HCT116 (cell line): ENCODE measurements around the gene DERA. TPM values are rescaled to one million over a fixed set of nuclear protein-coding genes. Genes with fewer than 3 reads are reported as not detected.

Source experiments
- ATAC-seq: fragments of 200-7000 bp; cut with Tn5 transposase; 2 replicates; pipeline ENCODE4 v1.9.1; 2020; ENCODE audit warnings: mild to moderate bottlenecking, moderate library complexity
- BruUV-seq: library from RNA; stranded (reverse); fragments of 400-500 nt; replicated peaks from 2 replicates; lab custom pipeline; 2021; lab: Mats Ljungman, UMichigan
- CTCF ChIA-PET: fragments of 300-600 bp; sonication (Branson Sonifier 250); formaldehyde crosslinking; loops from one replicate; lab custom pipeline; 2021; ENCODE audit warnings: antibody characterized with exemption; lab: Charles Lee
- POLR2A ChIA-PET: fragments of 300-600, 350-600 bp; sonication (Branson Sonifier 250); formaldehyde crosslinking; loops from one replicate; lab custom pipeline; 2021; ENCODE audit warnings: antibody characterized with exemption; lab: Charles Lee
- RAD21 ChIA-PET, 2 experiments: fragments of 300-600 bp; sonication (Branson Sonifier 250); formaldehyde crosslinking; loops; one replicate each; lab custom pipeline; 2023; ENCODE audit warnings: low total read pairs in 2 of 2; ENCODE audit not compliant: uncharacterized antibody in 2 of 2, unreplicated experiment in 2 of 2, low non-redundant PET in 1 of 2; lab: Charles Lee
- DNase-seq: peaks from one replicate; pipeline ENCODE4 v3.0.0-alpha.2; 2010; ENCODE audit warnings: low read depth, low spot score
- H2AFZ ChIP-seq: fragments of 200-600 bp; shearing (Covaris generic), sonication (generic); 2 replicates; pipeline ENCODE4 v1.6.1; 2017; ENCODE audit warnings: low read depth, mixed run types, mixed read lengths, antibody characterized with exemption, low read length; ENCODE audit not compliant: poor library complexity, severe bottlenecking
- H3K27ac ChIP-seq: 2 replicates; pipeline ENCODE4 v1.5.1; 2012; ENCODE audit warnings: low read depth, low read length
- H3K27me3 ChIP-seq: fragments of 200-600 bp; sonication (generic); 2 replicates; pipeline ENCODE4 v1.6.1; 2016; ENCODE audit warnings: mixed run types, low read length, mixed read lengths; ENCODE audit not compliant: insufficient read depth
- H3K36me3 ChIP-seq, 2 experiments: fragments of 200-500 bp in 1 of 2; fragments of 200-600 bp in 1 of 2; sonication (Bioruptor generic) in 1 of 2; sonication (generic) in 1 of 2; 2 replicates each; pipeline versions ENCODE4 v1.5.1 to v1.6.1; 2014 to 2016; ENCODE audit warnings: low read length in 2 of 2, inconsistent platforms in 1 of 2, mixed read lengths in 1 of 2, mixed run types in 1 of 2; ENCODE audit not compliant: insufficient read depth in 2 of 2, control insufficient read depth in 1 of 2
- H3K4me1 ChIP-seq, 2 experiments: fragments of 200-600 bp in 1 of 2; sonication (generic) in 1 of 2; 2 replicates each; pipeline versions ENCODE4 v1.5.1 to v1.6.1; 2012 to 2017; ENCODE audit warnings: low read length in 2 of 2, inconsistent platforms in 1 of 2, mild to moderate bottlenecking in 1 of 2, mixed read lengths in 1 of 2, mixed run types in 1 of 2, moderate library complexity in 1 of 2; ENCODE audit not compliant: insufficient read depth in 2 of 2, control insufficient read depth in 1 of 2
- H3K4me2 ChIP-seq: fragments of 200-600 bp; sonication (generic); 2 replicates; pipeline ENCODE4 v1.6.1; 2017; ENCODE audit warnings: mixed run types, low read length, mixed read lengths
- H3K4me3 ChIP-seq, 2 experiments: fragments of 200-600 bp in 1 of 2; sonication (generic) in 1 of 2; replicated peaks in 1 of 2; 2 replicates each; pipeline ENCODE4 v1.5.1; 2011 to 2016; ENCODE audit warnings: low read length in 2 of 2, control low read depth in 1 of 2, low read depth in 1 of 2, mild to moderate bottlenecking in 1 of 2, mixed read lengths in 1 of 2, mixed run types in 1 of 2
- H3K79me2 ChIP-seq: fragments of 200-600 bp; sonication (generic); 2 replicates; pipeline ENCODE4 v1.6.1; 2017; ENCODE audit warnings: mild to moderate bottlenecking, mixed run types, low read length, moderate library complexity, mixed read lengths; ENCODE audit not compliant: insufficient read depth
- H3K9ac ChIP-seq: fragments of 200-600 bp; sonication (generic); 2 replicates; pipeline ENCODE4 v1.6.1; 2016; ENCODE audit warnings: low read length, mixed read lengths
- H3K9me2 ChIP-seq: fragments of 200-600 bp; sonication (generic), shearing (Covaris generic); 2 replicates; pipeline ENCODE4 v1.6.1; 2017; ENCODE audit warnings: mixed run types, mild to moderate bottlenecking, moderate library complexity; ENCODE audit not compliant: insufficient read depth
- H3K9me3 ChIP-seq, 2 experiments: fragments of 200-500 bp in 1 of 2; fragments of 200-600 bp in 1 of 2; sonication (Bioruptor generic) in 1 of 2; sonication (generic) in 1 of 2; 2 replicates each; pipeline ENCODE4 v1.6.1; 2014 to 2017; ENCODE audit warnings: low read length in 2 of 2, mixed read lengths in 2 of 2, inconsistent platforms in 1 of 2, low read depth in 1 of 2, mild to moderate bottlenecking in 1 of 2, mixed run types in 1 of 2, moderate library complexity in 1 of 2; ENCODE audit not compliant: control insufficient read depth in 1 of 2, insufficient read depth in 1 of 2
- H4K20me1 ChIP-seq: fragments of 200-600 bp; sonication (generic), shearing (Covaris generic); 2 replicates; pipeline ENCODE4 v1.6.1; 2017; ENCODE audit warnings: mixed run types, mild to moderate bottlenecking, moderate library complexity; ENCODE audit not compliant: insufficient read depth
- CBX3 ChIP-seq: IDR thresholded peaks from 2 replicates; pipeline ENCODE4 v1.6.1; 2012; ENCODE audit warnings: low read depth
- CEBPB ChIP-seq: IDR thresholded peaks from 2 replicates; pipeline ENCODE4 v1.6.1; 2012; ENCODE audit warnings: low read depth
- CTCF ChIP-seq, 3 experiments: fragments of 200-600 bp in 1 of 3; sonication (generic) in 1 of 3; IDR thresholded peaks in 2 of 3; conservative IDR thresholded peaks in 1 of 3; 2 replicates each; pipeline ENCODE4 v1.5.1; 2012 to 2017; ENCODE audit warnings: low read depth in 2 of 3, low read length in 2 of 3, antibody characterized with exemption in 1 of 3, borderline replicate concordance in 1 of 3, control low read depth in 1 of 3, mild to moderate bottlenecking in 1 of 3, mixed read lengths in 1 of 3, mixed run types in 1 of 3, moderate library complexity in 1 of 3; ENCODE audit not compliant: insufficient read depth in 1 of 3
- EGR1 ChIP-seq: IDR thresholded peaks from 2 replicates; pipeline ENCODE4 v1.6.1; 2012; ENCODE audit warnings: low read depth
- EZH2 ChIP-seq: fragments of 200-600 bp; sonication (generic); IDR thresholded peaks from 2 replicates; pipeline ENCODE4 v1.6.1; 2017; ENCODE audit warnings: antibody characterized with exemption, mixed run types
- EZH2phosphoT487 ChIP-seq: fragments of 200-600 bp; IDR thresholded peaks from 2 replicates; pipeline ENCODE4 v1.6.1; 2018; ENCODE audit warnings: antibody characterized with exemption, borderline replicate concordance
- FOSL1 ChIP-seq: IDR thresholded peaks from 2 replicates; pipeline ENCODE4 v1.6.1; 2012; ENCODE audit warnings: low read depth
- JUND ChIP-seq: IDR thresholded peaks from 2 replicates; pipeline ENCODE4 v1.6.1; 2012
- MAX ChIP-seq: IDR thresholded peaks from 2 replicates; pipeline ENCODE4 v1.6.1; 2012
- POLR2A ChIP-seq: IDR thresholded peaks from 2 replicates; pipeline ENCODE4 v1.7.0; 2011; ENCODE audit warnings: borderline replicate concordance; ENCODE audit not compliant: insufficient read depth, insufficient read length; ENCODE audit errors: extremely low read depth
- POLR2AphosphoS5 ChIP-seq: IDR thresholded peaks from 2 replicates; pipeline ENCODE4 v1.6.1; 2011; ENCODE audit warnings: mild to moderate bottlenecking, low read depth, low read length, moderate library complexity
- RAD21 ChIP-seq: IDR thresholded peaks from 2 replicates; pipeline ENCODE4 v1.6.1; 2012; ENCODE audit warnings: low read depth, mild to moderate bottlenecking
- SIN3A ChIP-seq: IDR thresholded peaks from 2 replicates; pipeline ENCODE4 v1.6.1; 2012; ENCODE audit warnings: low read depth
- SRF ChIP-seq: IDR thresholded peaks from 2 replicates; pipeline ENCODE4 v1.6.1; 2012; ENCODE audit warnings: low read depth
- YY1 ChIP-seq: IDR thresholded peaks from 2 replicates; pipeline ENCODE4 v1.6.1; 2011; ENCODE audit warnings: low read length, low read depth, moderate library complexity, mild to moderate bottlenecking; ENCODE audit not compliant: insufficient replicate concordance; ENCODE audit errors: extremely low read depth
- ZFX ChIP-seq: fragments of 450-650 bp; IDR thresholded peaks from 2 replicates; pipeline ENCODE4 v1.6.1; 2017
- ZNF274 ChIP-seq: fragments of 200-500 bp; sonication (Bioruptor generic); IDR thresholded peaks from 2 replicates; pipeline ENCODE4 v1.6.1; 2014; ENCODE audit warnings: mild to moderate bottlenecking, low read depth, low read length, inconsistent platforms
- intact Hi-C: fragments of 100-400 bp; cut with micrococcal nuclease; formaldehyde crosslinking; loops from 2 replicates; pipeline ENCODE4 v1.10.0; 2022
- total RNA-seq: library from RNA; stranded (reverse); gene quantifications from one replicate; pipeline ENCODE4 v1.2.1, GENCODE V29; 2021; ENCODE audit not compliant: unreplicated experiment
- TF ChIP-seq, protein P1 (sequence below): IDR thresholded peaks from 2 replicates; pipeline ENCODE4 v1.6.1; 2012; ENCODE audit warnings: low read depth

The DERA gene
- total RNA-seq, 1 experiment from 2014 or later: 32.6 TPM

DNA sequence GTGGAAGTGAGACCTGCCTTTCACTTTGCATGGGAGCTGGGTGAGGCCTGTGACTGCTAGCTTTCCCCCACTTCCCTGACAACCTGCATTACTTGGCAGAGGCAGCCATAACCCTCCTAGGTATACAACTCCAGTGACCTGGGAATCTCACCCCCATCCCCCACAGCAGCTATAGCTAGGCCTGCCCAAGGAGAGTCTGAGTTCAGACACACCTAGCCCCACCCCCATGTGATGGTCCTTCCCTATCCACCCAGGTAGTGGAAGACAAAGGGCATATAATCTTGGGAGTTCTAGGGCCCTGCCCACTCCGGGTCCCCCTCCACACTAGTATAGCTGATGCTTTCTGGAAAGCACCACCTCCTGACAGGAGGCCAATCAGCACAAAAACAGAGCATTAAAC is 35.3 kb upstream of the DERA start:
- ATAC-seq (no peak), DNase-seq (no peak)
- H3K27ac ChIP-seq: no peak overlapping the region
- no peaks in the 10 kb centered on the region for H3K9me3 ChIP-seq
- H3K79me2 ChIP-seq: no peaks in the 10 kb centered on the region
- no peak overlapping the region for H3K4me2 ChIP-seq
- ChIA-PET RAD21 (interaction anchor here in 1 of 2 experiments (0.5 kb wide), 1 partner anchor 19 kb away, joined by 3 read pairs; no protein-coding TSS in a partner anchor), POLR2A (no interaction called here), CTCF (interaction anchor here (1.6 kb wide), 1 partner anchor 13 kb away, joined by 4 read pairs; no protein-coding TSS in a partner anchor)
- no TSS peak for BruUV-seq
- no peaks in the 10 kb centered on the region for H4K20me1 ChIP-seq
- no peak overlapping the region for H3K9ac ChIP-seq
- H3K4me3 ChIP-seq: no peak overlapping the region
- no peaks in the 10 kb centered on the region for H3K36me3 ChIP-seq
- no peaks in the 10 kb centered on the region for H3K27me3 ChIP-seq
- no peaks in the 10 kb centered on the region for H3K9me2 ChIP-seq
- TF ChIP-seq SRF: no peak
- H3K4me1 ChIP-seq: no peaks in the 10 kb centered on the region
- no peak overlapping the region for H2AFZ ChIP-seq
- intact Hi-C loops: no loop called here

DNA sequence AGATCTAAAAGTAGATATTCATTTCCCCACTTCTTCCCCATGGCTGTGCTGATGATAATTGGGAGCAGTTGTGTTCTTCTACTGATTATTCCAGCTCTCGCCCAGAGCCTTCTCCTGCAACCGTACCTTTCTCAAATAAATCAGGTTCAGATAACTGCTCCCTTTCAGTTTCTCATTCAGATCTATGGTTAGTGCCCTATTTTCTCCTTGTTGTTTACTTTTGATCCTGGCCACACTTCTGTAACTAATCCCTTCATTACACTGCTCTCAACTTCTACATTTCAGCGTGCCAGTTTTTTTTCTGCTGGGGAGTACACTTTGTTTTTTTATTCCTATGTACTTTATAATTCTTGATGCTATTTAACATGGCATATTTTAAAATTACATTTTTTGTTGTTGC is 31.7 kb upstream of the DERA start:
- Histone ChIP-seq H2AFZ (no peak overlapping the region), H3K79me2 (peaks cover 23% of the 10 kb centered on the region), H3K36me3 (peaks cover 0 to 7% of the 10 kb centered on the region in 2 experiments; a peak in 2 of 4 replicates), H3K4me1 (peaks cover 10 to 14% of the 10 kb centered on the region in 2 experiments), H4K20me1 (no peaks in the 10 kb centered on the region), H3K9me2 (no peaks in the 10 kb centered on the region), H3K9ac (no peak overlapping the region), H3K4me2 (no peak overlapping the region), H3K27me3 (no peaks in the 10 kb centered on the region), H3K27ac (no peak overlapping the region), H3K4me3 (no peak overlapping the region), H3K9me3 (no peaks in the 10 kb centered on the region)
- DNase-seq: no peak
- CTCF ChIA-PET: no interaction called here
- RAD21 ChIA-PET: no interaction called here
- ATAC-seq: no peak
- BruUV-seq: no TSS peak
- intact Hi-C loops: no loop called here
- POLR2A ChIA-PET: no interaction called here
- no peak for TF ChIP-seq EZH2phosphoT487
- TF ChIP-seq, protein P1, sequence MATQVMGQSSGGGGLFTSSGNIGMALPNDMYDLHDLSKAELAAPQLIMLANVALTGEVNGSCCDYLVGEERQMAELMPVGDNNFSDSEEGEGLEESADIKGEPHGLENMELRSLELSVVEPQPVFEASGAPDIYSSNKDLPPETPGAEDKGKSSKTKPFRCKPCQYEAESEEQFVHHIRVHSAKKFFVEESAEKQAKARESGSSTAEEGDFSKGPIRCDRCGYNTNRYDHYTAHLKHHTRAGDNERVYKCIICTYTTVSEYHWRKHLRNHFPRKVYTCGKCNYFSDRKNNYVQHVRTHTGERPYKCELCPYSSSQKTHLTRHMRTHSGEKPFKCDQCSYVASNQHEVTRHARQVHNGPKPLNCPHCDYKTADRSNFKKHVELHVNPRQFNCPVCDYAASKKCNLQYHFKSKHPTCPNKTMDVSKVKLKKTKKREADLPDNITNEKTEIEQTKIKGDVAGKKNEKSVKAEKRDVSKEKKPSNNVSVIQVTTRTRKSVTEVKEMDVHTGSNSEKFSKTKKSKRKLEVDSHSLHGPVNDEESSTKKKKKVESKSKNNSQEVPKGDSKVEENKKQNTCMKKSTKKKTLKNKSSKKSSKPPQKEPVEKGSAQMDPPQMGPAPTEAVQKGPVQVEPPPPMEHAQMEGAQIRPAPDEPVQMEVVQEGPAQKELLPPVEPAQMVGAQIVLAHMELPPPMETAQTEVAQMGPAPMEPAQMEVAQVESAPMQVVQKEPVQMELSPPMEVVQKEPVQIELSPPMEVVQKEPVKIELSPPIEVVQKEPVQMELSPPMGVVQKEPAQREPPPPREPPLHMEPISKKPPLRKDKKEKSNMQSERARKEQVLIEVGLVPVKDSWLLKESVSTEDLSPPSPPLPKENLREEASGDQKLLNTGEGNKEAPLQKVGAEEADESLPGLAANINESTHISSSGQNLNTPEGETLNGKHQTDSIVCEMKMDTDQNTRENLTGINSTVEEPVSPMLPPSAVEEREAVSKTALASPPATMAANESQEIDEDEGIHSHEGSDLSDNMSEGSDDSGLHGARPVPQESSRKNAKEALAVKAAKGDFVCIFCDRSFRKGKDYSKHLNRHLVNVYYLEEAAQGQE: no peak
- TF ChIP-seq SRF: no peak
- no peak for TF ChIP-seq CTCF (IDR thresholded peaks at IDR 0.05 in 2 of 3, conservative IDR thresholded peaks at IDR 0.05 in 1 of 3; ENCODE audit: borderline replicate concordance in 1 of 3, insufficient read depth in 1 of 3, low read depth in 2 of 3, low read length in 2 of 3)
- no peak for TF ChIP-seq CBX3
- no peak for TF ChIP-seq SIN3A
- no peak for TF ChIP-seq POLR2AphosphoS5
- TF ChIP-seq CEBPB: no peak
- no peak for TF ChIP-seq EZH2
- no peak for TF ChIP-seq FOSL1
- no peak for TF ChIP-seq ZNF274
- TF ChIP-seq MAX: no peak
- no peak for TF ChIP-seq YY1
- no peak for TF ChIP-seq POLR2A
- no peak for TF ChIP-seq RAD21
- no peak for TF ChIP-seq JUND
- no peak for TF ChIP-seq ZFX
- no peak for TF ChIP-seq EGR1
